ENCODE results near the gene LSP1. TPM values are rescaled to one million over a fixed set of nuclear protein-coding genes. Genes with fewer than 3 reads are reported as not detected.

Gene LSP1
- total RNA-seq, 1 donor from 2014 or later, result 43.1 TPM

DNA sequence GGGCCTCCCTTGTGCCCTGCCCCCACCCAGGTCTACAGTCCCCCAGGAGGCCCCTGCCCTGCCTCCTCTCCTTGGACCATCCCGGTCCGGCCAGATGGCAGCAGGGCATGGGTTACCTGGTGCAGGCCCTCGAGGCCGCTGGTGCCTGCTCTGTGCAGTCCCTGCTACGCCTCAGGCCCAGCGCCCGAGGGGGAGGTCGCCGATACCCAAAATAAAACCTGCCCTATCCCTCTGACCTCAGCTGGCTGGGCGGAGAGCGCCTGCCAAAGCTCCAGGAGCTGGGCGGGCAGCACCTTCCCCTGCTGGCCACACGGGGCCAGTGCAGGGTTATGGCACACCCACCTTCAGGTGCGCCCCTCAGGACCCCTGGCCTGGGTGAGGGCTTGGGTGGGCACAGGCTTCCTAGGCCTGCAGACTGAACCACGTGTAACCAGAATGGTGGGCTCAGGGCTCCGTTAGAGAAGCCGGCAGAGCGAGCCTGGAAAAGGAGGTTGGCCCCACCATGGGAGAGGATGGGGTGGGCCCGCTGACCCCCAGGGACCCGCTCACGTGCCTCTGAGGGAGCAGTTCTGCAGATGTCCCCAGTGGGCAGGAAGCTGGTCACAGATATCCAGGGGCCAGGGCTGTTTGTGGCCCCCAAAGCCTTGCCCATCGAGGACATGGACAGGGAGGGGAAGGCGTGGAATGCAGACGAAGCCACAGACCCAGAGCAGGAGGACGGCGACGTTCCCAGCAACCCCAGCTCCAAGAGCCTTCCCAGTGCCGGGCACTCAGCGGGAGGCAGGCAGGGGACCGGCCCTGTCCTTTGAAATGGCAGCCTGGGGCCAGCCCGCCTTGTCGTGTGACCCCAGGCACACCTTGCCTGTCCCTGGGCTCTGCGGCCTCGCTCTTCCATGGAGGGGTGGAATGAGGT lies 64.9 kb downstream of the LSP1 start:
- DNase-seq (ENCODE audit: low spot score), result no peak

DNA sequence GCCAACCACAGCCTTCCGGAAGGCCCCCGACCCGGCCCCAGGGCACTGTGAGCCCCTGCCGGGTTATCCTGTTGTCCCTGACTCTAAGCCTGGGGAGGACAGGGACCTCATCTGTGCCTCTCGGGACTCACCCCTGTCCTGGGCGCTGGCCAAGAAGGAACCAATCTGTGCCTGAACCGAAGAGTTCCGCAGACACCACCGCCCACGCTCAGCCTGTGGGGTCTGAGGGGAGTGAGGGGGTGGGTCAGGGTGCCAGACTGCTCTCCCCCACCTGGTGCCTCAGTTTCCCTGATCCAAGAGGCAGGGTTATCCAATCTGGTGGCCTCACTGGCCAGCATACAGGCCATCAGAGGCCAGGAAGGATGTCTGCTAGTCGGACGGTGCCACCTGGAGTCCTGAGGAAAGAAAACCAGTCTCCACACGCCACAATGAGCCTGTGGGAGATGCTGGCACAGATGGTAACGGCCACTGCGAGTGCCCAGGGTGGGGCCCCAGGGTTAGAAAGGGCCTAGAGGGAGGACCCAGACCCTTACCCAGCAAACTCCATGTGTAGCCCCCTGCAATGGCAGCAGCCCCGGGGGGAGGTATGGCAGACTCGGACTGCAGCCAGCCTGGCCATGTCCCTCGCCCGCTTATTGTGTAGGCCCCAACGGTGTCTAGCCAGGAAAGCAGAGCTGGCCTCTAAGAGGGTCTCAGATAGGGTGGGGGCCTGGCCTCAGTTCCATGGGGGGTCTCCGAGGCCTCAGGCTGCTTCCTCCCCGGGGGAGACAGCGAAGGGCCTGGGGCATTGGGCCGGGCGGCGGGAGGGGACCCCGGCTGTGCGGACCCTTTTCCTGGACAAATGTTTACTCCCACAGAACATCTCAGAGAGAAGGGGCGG lies 65.8 kb downstream of the LSP1 start:
- no peak for DNase-seq (ENCODE audit: low spot score)

GRCh38 chr11:1919391-1920127 lies 66.7 kb downstream of the LSP1 start, which contains the start of gene TNNT3:
TNNT3 (plus strand) TSS chr11:1919703; CDS start chr11:1922875, 3,172 bp downstream.
- no peak for DNase-seq (ENCODE audit: low spot score)

DNA sequence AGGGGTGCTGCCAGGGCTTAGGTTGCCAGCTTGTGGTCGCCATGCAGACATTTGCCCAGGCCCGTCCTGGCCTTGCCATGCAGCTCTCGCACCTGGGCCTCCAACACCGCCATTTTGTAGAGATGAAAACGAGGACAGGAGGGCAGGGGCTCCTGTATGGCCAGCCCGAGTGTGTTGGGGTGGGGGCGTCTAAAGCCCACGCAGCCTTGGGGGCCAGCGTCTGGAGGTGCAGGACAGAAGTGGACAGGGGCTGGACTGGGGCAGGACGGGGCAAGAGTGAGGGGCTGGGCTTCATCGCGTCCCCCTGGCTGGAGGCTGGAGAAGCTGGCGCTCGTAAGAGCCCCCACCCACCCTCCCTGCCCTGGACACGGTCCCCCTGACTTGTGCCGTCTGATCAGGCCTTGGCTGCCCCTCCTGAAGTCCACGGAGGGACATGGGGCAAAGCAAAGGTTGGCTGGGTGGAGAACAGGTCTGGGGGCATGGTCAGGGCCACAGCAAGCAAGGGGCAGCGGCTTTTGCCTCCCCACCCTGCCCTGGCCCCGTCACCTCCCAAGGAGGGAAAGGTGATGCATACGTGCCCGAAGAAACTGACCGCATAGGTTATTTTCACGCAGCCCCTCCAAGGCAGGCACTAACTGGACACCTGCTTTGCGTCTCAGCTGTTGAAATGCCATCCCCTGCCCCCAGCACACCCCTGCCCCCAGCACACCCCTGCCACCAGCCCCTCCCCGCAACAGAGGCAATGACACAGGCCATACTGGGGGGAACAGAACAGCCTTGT lies 67.4 kb downstream of the LSP1 start:
- no peak for DNase-seq (ENCODE audit: low spot score)

GRCh38 chr11:1920909-1921573 lies 68.2 kb downstream of the LSP1 start:
- no peak for DNase-seq (ENCODE audit: low spot score)

DNA sequence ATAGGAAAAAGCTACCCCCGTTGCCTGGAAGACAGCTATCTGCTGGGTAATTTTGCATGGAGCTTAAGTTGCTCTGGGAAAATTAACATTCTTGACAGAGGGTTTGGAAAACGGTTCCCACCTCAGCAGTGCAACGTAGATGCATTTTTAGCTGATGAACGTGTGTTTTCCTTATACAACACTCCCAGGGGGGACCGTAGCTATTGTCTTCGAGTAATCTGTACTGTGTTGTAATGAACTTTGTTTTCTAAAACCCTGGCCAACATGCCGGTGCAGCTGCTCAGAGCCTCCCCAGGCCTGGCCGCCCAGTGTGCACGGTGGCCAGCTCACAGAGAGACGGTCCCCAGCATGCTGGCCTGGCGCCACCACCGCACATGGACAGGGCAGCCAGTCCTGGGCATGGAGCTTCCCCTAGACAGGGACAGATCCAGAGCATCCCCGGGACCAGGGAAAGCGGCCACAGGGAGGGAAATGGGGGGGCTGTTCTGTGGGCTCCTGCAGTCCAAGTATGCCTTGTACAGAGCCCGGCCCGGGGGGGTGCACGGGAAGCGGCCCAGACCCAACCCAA lies 68.8 kb downstream of the LSP1 start:
- no peak for DNase-seq (ENCODE audit: low spot score)

GRCh38 chr11:1922481-1923081 lies 69.7 kb downstream of the LSP1 start:
- no peak for DNase-seq (ENCODE audit: low spot score)

- no peak for DNase-seq (ENCODE audit: low spot score)
Measured at GRCh38 chr11:1923201-1923956, 70.5 kb downstream of the LSP1 start.

DNA sequence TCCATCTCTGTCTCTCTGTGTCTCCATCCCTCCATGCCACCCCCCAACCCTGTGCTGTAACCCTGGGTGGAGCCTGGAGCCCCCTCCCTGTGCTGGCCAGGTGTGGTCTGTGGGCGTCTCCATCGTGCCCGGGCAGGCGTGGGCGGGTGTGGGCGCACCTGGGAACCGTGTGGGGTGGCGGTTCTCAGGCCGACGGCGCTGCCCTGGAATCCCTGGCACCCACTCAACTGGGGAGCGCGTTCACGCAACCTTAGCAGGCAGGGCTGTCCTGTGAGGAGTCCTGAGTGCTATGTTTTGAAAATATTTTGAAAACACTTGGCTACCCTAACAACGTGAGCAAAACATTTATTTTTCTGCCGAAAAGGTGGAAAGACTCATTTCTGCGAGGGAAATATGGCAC lies 71.3 kb downstream of the LSP1 start:
- DNase-seq (ENCODE audit: low spot score), result no peak

GRCh38 chr11:1924646-1925372 lies 71.9 kb downstream of the LSP1 start:
- DNase-seq (ENCODE audit: low spot score), result no peak

DNA sequence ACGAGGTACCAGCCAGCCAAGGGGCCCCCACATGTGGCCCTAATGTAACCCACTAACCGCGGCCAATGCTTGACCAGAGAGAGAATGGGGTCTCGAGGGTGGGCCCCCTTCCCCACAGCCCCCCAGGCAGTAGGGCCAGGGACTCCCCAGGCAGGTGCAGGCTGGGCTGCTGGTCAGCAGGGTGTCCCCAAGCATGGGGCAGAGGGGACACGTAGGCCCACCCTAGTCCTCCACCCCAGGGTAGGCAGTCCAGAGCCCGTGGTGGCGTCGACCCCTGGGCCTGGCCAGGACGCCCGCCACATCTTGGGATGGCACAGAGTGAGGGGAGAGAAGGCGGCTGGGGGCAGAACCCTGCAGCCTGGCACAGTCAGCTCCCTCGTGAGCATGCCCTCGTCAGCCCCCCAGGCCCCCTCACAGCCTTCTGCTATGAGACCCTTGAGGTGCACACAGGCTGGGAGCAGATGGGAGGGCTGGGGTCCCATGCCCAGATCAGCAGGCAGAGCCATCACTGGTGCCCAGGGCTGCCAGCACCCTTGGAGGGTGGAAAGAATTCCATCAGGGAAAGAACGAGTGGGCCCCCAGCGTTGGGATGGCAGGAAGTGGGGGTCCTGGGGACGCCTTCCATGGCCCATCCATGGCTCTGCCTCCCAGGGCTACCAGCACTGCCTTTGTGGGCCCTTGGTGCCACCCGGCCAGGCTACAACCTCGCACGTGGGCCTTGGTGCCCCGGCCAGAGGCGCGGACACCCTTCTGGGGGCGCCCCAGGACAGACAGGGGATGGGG lies 72.7 kb downstream of the LSP1 start:
- DNase-seq (ENCODE audit: low spot score), result no peak

GRCh38 chr11:1926156-1927025 lies 73.5 kb downstream of the LSP1 start:
- no peak for DNase-seq (ENCODE audit: low spot score)

- no peak for DNase-seq (ENCODE audit: low spot score)
Measured at GRCh38 chr11:1927026-1927847, 74.4 kb downstream of the LSP1 start.

GRCh38 chr11:1927848-1928469 lies 75.1 kb downstream of the LSP1 start:
- DNase-seq (ENCODE audit: low spot score), result no peak

GRCh38 chr11:1928470-1928890 lies 75.6 kb downstream of the LSP1 start:
- DNase-seq (ENCODE audit: low spot score), result no peak

Data from mucosa of gallbladder (tissue), 1 donor.